K562 (cell line): Measurements from ENCODE around the gene BNC1. TPM values are rescaled to one million over a fixed set of nuclear protein-coding genes. Genes with fewer than 3 reads are reported as not detected.

Experiments used
- CHD7 ChIP-seq: fragments of 200-600 bp; sonication (generic); IDR thresholded peaks from one replicate; pipeline ENCODE4 v1.6.1; 2012; ENCODE audit warnings: mild to moderate bottlenecking, low read depth, low read length, inconsistent platforms
- FOXA1 ChIP-seq: fragments of 450-650 bp; IDR thresholded peaks from 2 replicates; pipeline ENCODE4 v1.6.1; 2016; ENCODE audit warnings: mild to moderate bottlenecking, borderline replicate concordance
- KDM1A ChIP-seq, 2 experiments: fragments of 450-650 bp; IDR thresholded peaks; 2 replicates each; pipeline ENCODE4 v1.6.1; 2016; ENCODE audit warnings: mild to moderate bottlenecking in 2 of 2
- MYNN ChIP-seq, 2 experiments: sonication (generic); formaldehyde crosslinking in 1 of 2; IDR thresholded peaks; 2 replicates each; pipeline versions ENCODE4 v1.5.0 to v1.6.1; 2016 to 2020; ENCODE audit warnings: antibody characterized with exemption in 1 of 2, missing genetic modification reagents in 1 of 2
- REST ChIP-seq, 2 experiments: fragments of 450-650 bp; formaldehyde crosslinking in 1 of 2; IDR thresholded peaks; 2 replicates each; pipeline versions ENCODE4 v1.4.0 to v1.6.1; 2014 to 2020; ENCODE audit warnings: mild to moderate bottlenecking in 2 of 2, borderline replicate concordance in 1 of 2, low read depth in 1 of 2
- SETDB1 ChIP-seq: IDR thresholded peaks from one replicate; pipeline ENCODE4 v1.6.1; 2012; ENCODE audit warnings: low read length, control low read depth, inconsistent platforms
- U2AF1 ChIP-seq: fragments of 200-400 bp; formaldehyde crosslinking; optimal IDR thresholded peaks from 2 replicates; pipeline ENCODE3; 2017; ENCODE audit warnings: mild to moderate bottlenecking, low read depth, low read length, moderate library complexity
- polyA plus RNA-seq, 8 experiments: library from polyadenylated mRNA; depleted of rRNA in 4 of 8; stranded (reverse) in 5 of 8; unstranded in 3 of 8; fragments of >200 nt; fragmentation: Nextera tagmentation in 2 of 8; fragmentation: Illumina TruSeq in 1 of 8; extraction: Ambion mirVana in 2 of 8; extraction: Trizol in 1 of 8; gene quantifications; 2 replicates each; pipeline versions ENCODE4 v1.2.1 to v1.2.3, GENCODE V29; 2011 to 2014; ENCODE audit warnings: inconsistent platforms in 1 of 8, missing spikeins in 1 of 8
- total RNA-seq, 7 experiments: library from RNA; depleted of rRNA in 6 of 7; stranded (reverse); fragments of >200 nt in 6 of 7; fragmentation: Illumina TruSeq in 2 of 7; extraction: Trizol in 2 of 7; gene quantifications; 2 replicates each; pipeline versions ENCODE4 v1.2.1 to v1.2.3, GENCODE V29; 2011 to 2021; ENCODE audit warnings: low replicate concordance in 1 of 7

Gene BNC1
- total and polyA plus RNA-seq, 9 of the 15 experiments (the other 6 are each of a cell fraction or from before 2014, with no cell fraction given), result not detected

- TF ChIP-seq CHD7 (no peak), U2AF1 (peak; percentile 50), REST (IDR thresholded peaks at IDR 0.05; ENCODE audit: borderline replicate concordance) (peak; percentile 39; the same call in 1 of the 2 replicates), REST (CRISPR knock-in tag; IDR thresholded peaks at IDR 0.05; ENCODE audit: low read depth) (no peak), SETDB1 (no peak), KDM1A (IDR thresholded peaks at IDR 0.05) (no peak), MYNN (IDR thresholded peaks at IDR 0.05) (no peak), MYNN (CRISPR knock-in tag; IDR thresholded peaks at IDR 0.05) (no peak), FOXA1 (no peak)
These were observed 76.7 kb downstream of the BNC1 start, which contains the start of gene HDGFL3 (continued) for GRCh38 chr15:83207660-83208366.
